ENCODE data around the gene CEACAM21. TPM values are rescaled to one million over a fixed set of nuclear protein-coding genes. Genes with fewer than 3 reads are reported as not detected.

Gene CEACAM21
- total RNA-seq, 2 experiments from 2014 or later = 40.8 to 56.0 TPM

- Histone ChIP-seq H3K4me1 (ENCODE audit: insufficient read depth, low read length, poor library complexity, severe bottlenecking) (peaks cover 88% of the 10 kb centered on the region), H3K4me2 (ENCODE audit: low read length) (peak overlapping the region; percentile 88), H3K9me3 (ENCODE audit: low read length) (peaks cover 8% of the 10 kb centered on the region; the same call in 1 of the 2 replicates), H2AFZ (ENCODE audit: low read length) (peak overlapping the region; percentile 67), H3K79me2 (ENCODE audit: insufficient read depth, low read depth, low read length) (peaks cover 32% of the 10 kb centered on the region), H3K27ac (ENCODE audit: low read depth, low read length, poor library complexity, severe bottlenecking) (peak overlapping the region; percentile 96), H4K20me1 (ENCODE audit: insufficient read depth, low read length) (no peaks in the 10 kb centered on the region), H3K36me3 (ENCODE audit: insufficient read depth, low read length) (peaks cover 4% of the 10 kb centered on the region; the same call in 1 of the 2 replicates), H3K9me2 (ENCODE audit: insufficient read depth, low read length) (no peaks in the 10 kb centered on the region), H3K4me3 (ENCODE audit: low read depth, low read length, poor library complexity, severe bottlenecking) (peak overlapping the region; percentile 70)
- peak; percentile 90 for DNase-seq (ENCODE audit: low spot score)
- intact Hi-C loops (cut with micrococcal nuclease; ENCODE audit: unreplicated experiment) = no loop called here
- TSS peak; percentile 46 for BruUV-seq (replicated peaks)
- CTCF ChIA-PET (ENCODE audit: unreplicated experiment) = no interaction called here
- no peak for TF ChIP-seq EZH2phosphoT487 (IDR thresholded peaks at IDR 0.05; ENCODE audit: borderline replicate concordance, low read depth, low read length)
- no peak for TF ChIP-seq CTCF (conservative IDR thresholded peaks at IDR 0.05; ENCODE audit: low read length)
- POLR2A ChIA-PET = interaction anchor here (0.7 to 1.0 kb wide), 4 partner anchors 12 to 245 kb away, joined by 3 to 11 read pairs (median 3); no protein-coding TSS in a partner anchor
Measured at GRCh38 chr19:41531438-41532311, 44.3 kb upstream of the CEACAM21 start.

GRCh38 chr19:41532526-41532925 is 43.4 kb upstream of the CEACAM21 start:
- no TSS peak for BruUV-seq (replicated peaks)
- ChIA-PET CTCF (ENCODE audit: unreplicated experiment) (no interaction called here), POLR2A (interaction anchor here (1.0 kb wide), 1 partner anchor 16 kb away, joined by 3 read pairs; no protein-coding TSS in a partner anchor)
- H4K20me1 ChIP-seq (ENCODE audit: insufficient read depth, low read length) = no peaks in the 10 kb centered on the region
- intact Hi-C loops (cut with micrococcal nuclease; ENCODE audit: unreplicated experiment) = no loop called here
- H3K36me3 ChIP-seq (ENCODE audit: insufficient read depth, low read length) = peaks cover 12% of the 10 kb centered on the region
- H2AFZ ChIP-seq (ENCODE audit: low read length) = no peak overlapping the region
- H3K4me2 ChIP-seq (ENCODE audit: low read length) = peak overlapping the region; percentile 88
- H3K4me3 ChIP-seq (ENCODE audit: low read depth, low read length, poor library complexity, severe bottlenecking) = peak overlapping the region; percentile 70
- peaks cover 9% of the 10 kb centered on the region; the same call in 1 of the 2 replicates for H3K9me3 ChIP-seq (ENCODE audit: low read length)
- H3K4me1 ChIP-seq (ENCODE audit: insufficient read depth, low read length, poor library complexity, severe bottlenecking) = peaks cover 96% of the 10 kb centered on the region
- DNase-seq (ENCODE audit: low spot score) = no peak
- H3K9me2 ChIP-seq (ENCODE audit: insufficient read depth, low read length) = no peaks in the 10 kb centered on the region
- peak overlapping the region; percentile 96 for H3K27ac ChIP-seq (ENCODE audit: low read depth, low read length, poor library complexity, severe bottlenecking)
- no peak for TF ChIP-seq EZH2phosphoT487 (IDR thresholded peaks at IDR 0.05; ENCODE audit: borderline replicate concordance, low read depth, low read length)
- TF ChIP-seq CTCF (conservative IDR thresholded peaks at IDR 0.05; ENCODE audit: low read length) = no peak
- peaks cover 32% of the 10 kb centered on the region for H3K79me2 ChIP-seq (ENCODE audit: insufficient read depth, low read depth, low read length)

Measured in OCI-LY7 (cell line).